HEK293T (cell line): ENCODE measurements around the gene SLC13A1.

Experiments
- BHLHE40 ChIP-seq: fragments of 450-650 bp; IDR thresholded peaks from 2 replicates; pipeline ENCODE4 v1.6.1; 2016; ENCODE audit warnings: mild to moderate bottlenecking, moderate library complexity, borderline replicate concordance
- FOXM1 ChIP-seq: fragments of 450-650 bp; IDR thresholded peaks from 2 replicates; pipeline ENCODE4 v1.6.1; 2017; ENCODE audit warnings: mild to moderate bottlenecking, borderline replicate concordance
- NFRKB ChIP-seq: fragments of 450-650 bp; IDR thresholded peaks from 2 replicates; pipeline ENCODE4 v1.6.1; 2016; ENCODE audit warnings: mild to moderate bottlenecking, moderate library complexity

DNA sequence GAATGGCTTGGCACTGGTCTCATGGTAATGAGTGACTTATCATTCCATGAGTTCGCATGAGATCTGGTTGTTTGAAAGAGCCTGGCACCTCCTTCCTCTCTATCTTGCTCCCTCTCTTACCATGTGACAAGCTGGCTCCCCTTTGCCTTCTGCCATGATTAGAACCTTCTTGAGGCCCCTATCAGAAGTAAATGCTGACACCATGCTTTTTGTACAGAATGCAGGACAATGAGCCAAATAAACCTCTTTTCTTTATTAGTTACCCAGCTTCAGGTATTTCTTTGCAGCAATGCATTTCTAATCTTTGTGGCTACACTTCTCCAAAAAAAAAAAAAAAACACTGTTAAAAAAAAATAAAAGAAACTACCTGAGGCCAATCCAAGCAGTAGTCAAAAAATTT is 17.1 kb upstream of the SLC13A1 start:
- TF ChIP-seq NFRKB: no peak
- TF ChIP-seq FOXM1: no peak
- no peak for TF ChIP-seq BHLHE40
